ENCODE measurements around the gene LTV1.
"Not testable (repeated sequence)": the region's sequence is repeated elsewhere in the genome, so short reads cannot be mapped to it uniquely, and the experiment has no call there.

Gene LTV1

DNA sequence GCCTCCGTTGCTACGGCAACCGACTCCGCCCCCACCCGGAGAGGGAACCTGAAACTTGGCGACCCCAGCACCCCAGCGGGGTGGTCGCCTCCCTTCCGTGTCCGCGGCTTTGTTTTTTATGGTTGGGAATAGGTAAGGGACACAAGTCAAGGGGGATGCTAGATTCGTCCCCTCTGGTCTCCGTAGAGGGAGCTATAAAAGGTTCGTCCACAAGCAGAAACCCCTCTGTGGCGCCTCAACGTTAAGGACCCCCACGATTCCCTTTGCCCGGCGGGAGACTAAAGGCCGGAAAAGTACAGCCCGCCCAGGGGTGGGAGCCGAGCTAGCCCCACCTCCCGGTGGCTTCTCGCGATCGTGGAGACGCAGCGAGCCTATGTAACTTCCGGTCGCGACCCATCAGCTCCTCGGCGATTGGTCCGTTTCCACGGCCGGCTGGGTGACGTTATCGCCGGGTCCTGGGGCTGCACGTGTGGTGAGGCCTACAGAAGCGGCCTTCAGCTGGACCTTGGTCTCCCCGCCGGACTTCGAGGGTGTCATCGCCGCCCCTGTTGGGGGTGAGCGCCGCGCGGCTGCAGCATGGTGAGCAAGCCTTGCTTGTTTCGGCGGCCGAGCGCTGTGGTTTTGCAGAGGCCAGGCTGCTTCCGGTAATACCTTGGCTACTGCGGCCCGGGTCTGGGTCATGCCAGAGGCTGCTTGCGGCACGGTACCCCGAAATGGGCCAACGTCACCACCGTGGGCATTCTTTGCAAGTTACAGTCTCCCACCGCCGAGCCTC, at the start of gene LTV1:
Gene LTV1, plus strand, starts transcription at position 437 of the 775 bp plus-strand sequence. Its CDS starts 140 bp downstream, at position 577.
- DNase-seq, result peak; percentile 93

DNA sequence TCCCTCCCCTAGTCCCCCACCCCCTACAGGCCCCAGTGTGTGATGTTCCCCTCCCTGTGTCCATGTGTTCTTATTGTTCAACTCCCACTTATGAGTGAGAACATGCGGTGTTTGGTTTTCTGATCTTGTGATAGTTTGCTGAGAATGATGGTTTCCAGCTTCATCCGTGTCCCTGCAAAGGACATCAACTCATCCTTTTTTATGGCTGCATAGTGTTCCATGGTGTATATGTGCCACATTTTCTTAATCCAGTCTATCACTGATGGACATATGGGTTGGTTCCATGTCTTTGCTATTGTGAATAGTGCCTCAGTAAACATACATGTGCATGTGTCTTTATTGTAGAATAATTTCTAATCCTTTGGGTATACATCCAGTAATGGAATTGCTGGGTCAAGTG, 46.6 kb upstream of the LTV1 start:
- DNase-seq, result not testable (repeated sequence)

DNA sequence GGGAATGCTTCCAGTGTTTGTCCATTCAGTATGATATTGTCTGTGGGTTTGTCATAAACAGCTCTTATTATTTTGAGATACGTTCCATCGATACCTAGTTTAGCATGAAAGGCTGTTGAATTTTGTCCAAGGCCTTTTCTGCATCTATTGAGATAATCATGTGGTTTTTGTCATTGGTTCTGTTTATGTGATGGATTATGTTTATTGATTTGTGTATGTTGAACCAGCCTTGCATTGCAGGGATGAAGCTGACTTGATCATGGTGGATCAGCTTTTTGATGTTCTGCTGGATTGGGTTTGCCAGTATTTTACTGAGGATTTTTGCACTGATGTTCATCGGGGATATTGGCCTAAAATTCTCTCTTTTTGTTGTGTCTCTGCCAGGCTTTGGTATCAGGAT, 44.7 kb upstream of the LTV1 start:
- not testable (repeated sequence) for DNase-seq

DNA sequence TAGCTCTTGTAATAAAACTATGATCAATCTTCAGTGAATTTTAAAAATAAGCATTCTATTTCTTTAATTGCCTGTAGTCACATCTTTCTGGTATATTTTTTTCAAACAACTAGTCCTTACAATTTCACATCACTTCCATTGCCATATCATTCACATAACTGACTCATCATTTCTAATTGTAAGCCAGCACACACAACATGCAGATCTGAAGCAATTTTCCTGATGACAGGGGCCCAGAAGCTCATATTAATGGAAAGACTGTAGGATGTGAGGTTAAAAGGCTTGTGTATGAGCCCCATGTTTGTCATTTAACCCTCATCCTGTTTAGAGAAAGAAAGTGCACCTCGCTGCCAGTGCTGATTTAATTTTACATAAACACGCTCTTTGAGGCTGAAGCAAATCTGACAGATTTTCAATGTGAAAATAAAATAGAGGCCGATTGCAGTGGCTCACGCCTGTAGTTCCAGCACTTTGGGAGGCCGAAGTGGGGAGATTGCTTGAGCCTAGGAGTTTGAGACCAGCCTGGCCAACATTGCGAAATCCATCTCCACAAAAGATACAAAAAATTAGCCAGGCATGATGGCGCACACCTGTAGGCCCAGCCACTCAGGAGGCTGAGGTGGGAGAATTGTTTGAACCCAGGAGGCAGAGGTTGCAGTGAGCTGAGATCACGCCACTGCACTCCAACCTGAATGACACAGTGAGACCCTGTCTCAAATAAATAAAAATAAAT, 40.1 kb upstream of the LTV1 start:
- no peak for DNase-seq

- no peak for DNase-seq
These were observed 39.2 kb upstream of the LTV1 start for GRCh38 chr6:143803769-143804568.

DNA sequence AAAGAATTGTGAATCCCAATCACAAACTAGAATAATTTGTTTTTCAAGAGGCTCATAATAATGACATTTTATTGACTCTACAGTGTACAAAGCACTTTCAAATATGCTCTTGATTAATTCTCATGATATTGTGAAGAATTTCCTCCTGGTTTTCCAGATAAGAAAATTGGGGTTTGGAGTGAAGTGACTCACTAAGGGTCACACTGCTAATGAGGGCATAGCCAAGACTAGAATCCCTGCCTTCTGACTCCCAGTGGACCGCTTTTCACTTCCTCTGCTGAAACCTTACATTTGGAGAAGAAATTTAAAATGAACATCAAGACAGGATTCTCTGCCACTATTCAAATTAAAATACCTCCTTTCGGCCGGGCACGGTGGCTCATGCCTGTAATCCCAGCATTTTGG, 38.3 kb upstream of the LTV1 start:
- DNase-seq, result no peak

GRCh38 chr6:143806282-143807102, 36.6 kb upstream of the LTV1 start:
- DNase-seq, result no peak

DNA sequence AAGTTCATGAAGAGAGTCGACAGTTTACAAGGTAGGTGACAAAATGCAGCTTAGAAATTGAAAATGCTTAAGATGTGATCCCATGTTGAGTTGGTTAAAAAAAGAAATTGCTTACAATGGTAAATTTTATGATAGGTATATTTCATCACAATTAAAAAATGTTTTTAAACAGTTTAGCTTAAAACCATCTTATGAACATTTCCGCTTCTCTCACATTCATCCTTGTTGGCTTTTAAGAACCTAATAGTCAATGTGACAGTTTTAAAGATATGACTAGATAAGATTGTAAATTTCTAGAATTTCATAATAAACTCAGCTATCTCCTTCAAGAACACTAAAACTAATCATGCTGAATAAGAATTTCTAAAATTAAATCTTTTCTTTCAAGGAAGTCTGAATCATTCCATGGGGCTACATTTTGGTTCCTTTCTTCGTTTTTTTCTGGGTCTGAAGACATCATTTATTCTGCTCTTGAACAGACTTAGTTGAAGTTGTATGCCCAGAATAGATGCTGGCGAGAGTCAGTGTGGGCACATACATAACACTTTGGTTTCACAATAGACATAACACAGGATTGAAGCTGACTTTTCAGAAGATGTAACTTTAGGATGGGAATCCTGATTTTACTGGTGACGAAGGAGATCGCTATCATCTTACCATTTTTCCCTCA, 35.9 kb upstream of the LTV1 start:
- no peak for DNase-seq

- no peak for DNase-seq
These were observed 32.4 kb upstream of the LTV1 start for GRCh38 chr6:143810745-143811144.

DNA sequence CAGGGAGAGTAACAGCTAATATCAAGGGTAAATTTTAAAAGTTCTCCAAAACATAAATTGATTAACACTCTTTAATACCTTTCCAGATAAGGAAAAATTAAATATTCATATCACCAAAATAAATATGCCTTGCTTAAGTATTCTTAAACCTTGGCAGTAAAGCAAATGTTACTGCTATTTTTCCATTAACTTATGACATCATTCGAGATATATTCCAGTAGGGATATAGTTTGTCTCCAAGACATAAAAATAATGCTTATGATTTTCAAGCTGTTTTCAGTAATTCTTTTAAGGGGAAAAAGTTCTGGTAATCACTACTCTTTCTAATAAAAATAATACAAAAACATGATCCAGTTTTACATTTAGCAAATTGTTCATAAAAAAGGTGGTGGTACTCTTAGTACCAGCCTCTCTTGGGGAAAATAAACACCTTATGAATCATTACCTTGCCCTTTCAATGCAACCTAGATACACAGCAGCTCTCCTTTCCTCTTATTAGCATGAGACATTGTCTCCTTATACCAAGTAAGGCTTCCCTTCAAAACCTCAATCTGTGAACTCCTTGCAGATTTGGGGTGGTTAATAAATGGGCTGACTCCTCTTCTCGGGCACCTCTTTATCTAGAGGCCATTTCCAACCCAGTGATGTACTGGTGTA, 31.5 kb upstream of the LTV1 start:
- no peak for DNase-seq

DNA sequence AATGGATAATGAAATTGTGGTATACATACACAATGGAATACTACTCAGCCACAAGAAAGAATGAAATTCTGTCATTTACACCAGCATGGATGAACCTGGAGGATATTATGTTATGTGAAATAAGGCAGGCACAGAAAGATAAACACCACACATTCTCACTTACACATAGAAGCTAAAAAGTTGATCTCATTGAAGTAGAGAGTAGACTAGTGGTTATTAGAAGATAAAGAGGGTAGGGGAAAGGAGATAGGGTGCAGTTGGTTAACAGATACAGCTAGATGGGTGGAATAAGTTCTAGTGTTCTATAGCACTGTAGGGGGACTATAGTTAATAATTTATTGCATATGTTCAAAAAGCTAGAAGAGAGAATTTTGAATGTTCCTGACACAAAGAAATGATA, 25.5 kb upstream of the LTV1 start:
- no peak for DNase-seq

- no peak for DNase-seq
These were observed 21.8 kb upstream of the LTV1 start for GRCh38 chr6:143821359-143821758.

- DNase-seq, result no peak
These were observed 20.5 kb upstream of the LTV1 start for GRCh38 chr6:143822584-143823024.

DNA sequence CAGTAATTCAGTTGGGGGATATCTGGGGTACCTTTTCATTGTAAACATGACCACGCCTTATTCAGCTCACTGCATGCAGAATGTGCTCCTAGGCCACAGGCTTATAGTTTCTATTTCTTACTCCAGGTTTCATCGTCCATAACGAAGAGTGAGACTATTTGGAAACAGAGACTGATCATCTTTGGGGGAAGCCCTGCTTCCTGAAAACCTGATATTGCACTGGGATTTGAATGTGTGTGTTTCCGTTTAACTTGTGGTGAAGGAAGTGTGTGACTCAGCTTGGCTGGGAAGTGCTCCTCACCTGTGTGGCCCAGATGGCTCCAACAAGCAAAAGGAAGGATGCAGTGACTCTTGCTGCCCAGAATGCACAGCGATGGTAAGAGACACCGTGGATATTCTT, 19.6 kb upstream of the LTV1 start:
- DNase-seq, result no peak

DNA sequence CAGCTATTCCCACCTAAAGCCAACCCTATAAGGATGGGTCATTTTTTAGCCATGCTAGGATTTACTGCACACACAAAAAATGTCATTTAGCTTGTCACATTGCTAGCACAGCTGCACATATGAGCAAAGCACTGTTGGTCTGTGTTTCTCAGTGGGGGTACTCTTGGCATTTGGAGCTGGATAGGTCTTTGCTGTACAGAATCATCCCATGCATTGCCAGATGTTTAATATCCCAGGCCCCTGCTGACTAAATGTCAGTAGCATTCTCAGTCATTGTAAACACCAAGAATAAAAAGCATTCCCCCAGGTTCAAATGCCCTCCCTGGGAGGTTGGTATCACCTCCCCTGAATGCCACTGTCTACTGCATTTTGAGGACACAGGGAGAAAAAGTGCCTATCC, 14.6 kb upstream of the LTV1 start:
- DNase-seq, result no peak

DNA sequence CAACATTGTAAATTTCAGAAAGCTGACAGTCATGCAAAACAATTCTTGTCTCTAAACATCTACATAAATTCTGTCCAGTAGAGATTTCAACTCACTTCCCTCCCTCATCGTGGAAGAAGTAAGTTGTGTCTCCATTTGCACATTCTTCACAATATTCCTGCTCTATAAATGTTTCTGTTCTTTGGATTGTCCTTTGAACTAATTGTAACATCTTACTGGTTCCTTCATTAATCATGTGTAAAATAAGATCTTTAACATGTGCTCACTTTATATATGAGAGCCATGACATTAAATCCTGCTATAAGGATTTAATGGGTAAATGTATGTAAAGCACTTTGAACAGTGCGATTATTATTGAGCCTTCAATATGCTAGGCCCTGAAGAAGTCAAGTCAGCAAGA, 7.0 kb upstream of the LTV1 start:
- no peak for DNase-seq

DNA sequence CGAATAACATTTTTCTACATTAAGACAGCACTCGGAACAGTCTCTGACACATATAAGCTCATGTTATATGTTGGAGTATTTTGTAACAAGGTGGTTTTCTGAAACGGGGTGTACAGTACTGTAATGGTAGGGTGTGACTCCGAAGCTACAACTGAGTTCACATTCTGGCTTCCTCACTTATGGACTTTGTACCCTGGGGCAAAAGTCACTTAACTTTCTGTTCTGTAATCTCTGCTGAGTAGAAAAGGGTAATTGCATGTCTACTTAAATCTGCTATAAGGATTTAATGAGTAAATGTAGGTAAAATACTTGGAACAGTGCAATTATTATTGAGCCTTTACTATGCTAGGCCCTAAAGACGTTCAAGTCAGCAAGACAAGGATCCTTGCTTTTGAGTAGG, 4.7 kb upstream of the LTV1 start:
- DNase-seq, result no peak

- no peak for DNase-seq
These were observed 3.9 kb upstream of the LTV1 start for GRCh38 chr6:143839196-143839595.

GRCh38 chr6:143840595-143841265, 2.4 kb upstream of the LTV1 start:
- DNase-seq, result no peak

DNA sequence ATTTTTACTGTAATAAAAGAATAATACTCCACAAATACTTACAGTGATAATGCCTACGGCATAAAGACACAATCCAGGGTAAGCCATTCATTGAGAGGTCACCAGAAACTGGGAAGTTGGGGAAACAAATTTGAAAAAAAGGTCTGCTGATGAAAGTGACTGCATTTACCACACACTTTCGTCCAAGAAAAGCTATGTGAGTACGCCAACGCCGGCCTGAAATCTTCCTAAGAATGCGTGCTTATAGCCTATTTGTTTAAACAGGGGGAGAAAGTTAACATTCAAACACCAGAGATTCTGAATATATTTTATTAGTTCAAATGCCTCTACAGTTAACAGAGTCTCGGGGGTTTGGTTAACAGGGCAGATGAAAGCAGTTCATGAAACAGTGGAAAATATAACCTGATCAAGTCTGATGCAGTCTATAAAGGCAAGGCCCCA, 657 bp upstream of the LTV1 start:
- no peak for DNase-seq

GRCh38 chr6:143843677-143843999, 500 bp downstream of the LTV1 start:
- DNase-seq, result no peak
